Kidney epithelial cell (primary cell): ENCODE data around the gene CHP1. TPM values are rescaled to one million over a fixed set of nuclear protein-coding genes. Genes with fewer than 3 reads are reported as not detected.

Experiments used
- DNase-seq: peaks from one replicate; pipeline ENCODE4 v3.0.0-alpha.2; 2010; ENCODE audit warnings: low read depth
- H3K27me3 ChIP-seq: 2 replicates; pipeline ENCODE4 v1.6.0; 2011; ENCODE audit warnings: low read length; ENCODE audit not compliant: control insufficient read depth, insufficient read depth
- H3K36me3 ChIP-seq: 2 replicates; pipeline ENCODE4 v1.5.1; 2011; ENCODE audit warnings: low read length; ENCODE audit not compliant: control insufficient read depth, insufficient read depth
- H3K4me3 ChIP-seq: 2 replicates; pipeline ENCODE4 v1.5.1; 2011; ENCODE audit warnings: low read depth, mild to moderate bottlenecking, control low read depth, low read length
- total RNA-seq: library from RNA; depleted of rRNA; stranded (reverse); fragments of >200 nt; gene quantifications from 2 replicates; pipeline ENCODE4 v1.2.3, GENCODE V29; 2015
- TF ChIP-seq, protein P1 (sequence below): IDR thresholded peaks from 2 replicates; pipeline ENCODE4 v1.5.1; 2011; ENCODE audit warnings: mild to moderate bottlenecking, moderate library complexity, low read length, control low read depth, inconsistent platforms; ENCODE audit not compliant: insufficient read depth, poor library complexity, severe bottlenecking

Gene CHP1
- total RNA-seq, 1 donor from 2014 or later: 127 TPM

DNA sequence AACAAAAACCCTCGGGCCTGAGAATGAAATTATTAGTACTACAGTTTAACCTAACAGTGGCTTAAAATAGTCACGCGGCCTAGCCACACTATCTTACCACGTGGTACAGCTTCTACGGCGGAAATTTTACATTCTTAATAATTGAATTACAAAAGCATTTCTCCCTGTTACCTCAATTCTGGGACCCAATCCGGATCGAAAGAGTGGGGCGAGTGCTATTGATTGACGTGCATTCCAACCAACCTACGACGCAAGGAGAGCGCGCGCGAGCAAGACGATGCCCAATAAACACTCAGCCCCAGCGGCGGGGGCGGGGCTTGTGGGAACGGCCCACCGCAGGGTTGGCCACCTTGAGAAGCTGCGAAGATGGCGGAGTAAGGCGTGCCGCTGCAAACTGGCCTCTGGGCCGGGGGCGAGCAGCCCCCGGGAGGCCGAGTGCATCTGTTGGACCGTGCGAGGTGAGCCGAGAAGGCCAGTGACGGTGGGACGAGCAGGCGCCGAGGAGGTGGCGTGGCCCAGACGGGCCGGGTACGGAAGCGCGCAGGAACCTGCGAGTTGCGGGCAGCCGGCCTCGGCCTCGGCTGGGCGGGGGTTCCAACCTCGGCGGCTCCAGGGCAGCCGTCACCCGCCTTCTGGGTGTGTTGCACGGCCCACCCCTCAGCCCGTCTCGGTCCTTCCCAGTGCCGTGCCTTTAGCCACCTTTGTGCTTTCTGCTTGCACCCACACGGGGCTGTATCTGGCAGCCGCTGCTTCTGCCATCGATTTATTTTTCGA, 52.8 kb downstream of the CHP1 start:
- DNase-seq: peak; percentile 96
- peak overlapping the region; percentile 72 for H3K4me3 ChIP-seq
- no peaks in the 10 kb centered on the region for H3K27me3 ChIP-seq
- TF ChIP-seq, protein P1, sequence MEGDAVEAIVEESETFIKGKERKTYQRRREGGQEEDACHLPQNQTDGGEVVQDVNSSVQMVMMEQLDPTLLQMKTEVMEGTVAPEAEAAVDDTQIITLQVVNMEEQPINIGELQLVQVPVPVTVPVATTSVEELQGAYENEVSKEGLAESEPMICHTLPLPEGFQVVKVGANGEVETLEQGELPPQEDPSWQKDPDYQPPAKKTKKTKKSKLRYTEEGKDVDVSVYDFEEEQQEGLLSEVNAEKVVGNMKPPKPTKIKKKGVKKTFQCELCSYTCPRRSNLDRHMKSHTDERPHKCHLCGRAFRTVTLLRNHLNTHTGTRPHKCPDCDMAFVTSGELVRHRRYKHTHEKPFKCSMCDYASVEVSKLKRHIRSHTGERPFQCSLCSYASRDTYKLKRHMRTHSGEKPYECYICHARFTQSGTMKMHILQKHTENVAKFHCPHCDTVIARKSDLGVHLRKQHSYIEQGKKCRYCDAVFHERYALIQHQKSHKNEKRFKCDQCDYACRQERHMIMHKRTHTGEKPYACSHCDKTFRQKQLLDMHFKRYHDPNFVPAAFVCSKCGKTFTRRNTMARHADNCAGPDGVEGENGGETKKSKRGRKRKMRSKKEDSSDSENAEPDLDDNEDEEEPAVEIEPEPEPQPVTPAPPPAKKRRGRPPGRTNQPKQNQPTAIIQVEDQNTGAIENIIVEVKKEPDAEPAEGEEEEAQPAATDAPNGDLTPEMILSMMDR: no peak
- no peaks in the 10 kb centered on the region for H3K36me3 ChIP-seq

DNA sequence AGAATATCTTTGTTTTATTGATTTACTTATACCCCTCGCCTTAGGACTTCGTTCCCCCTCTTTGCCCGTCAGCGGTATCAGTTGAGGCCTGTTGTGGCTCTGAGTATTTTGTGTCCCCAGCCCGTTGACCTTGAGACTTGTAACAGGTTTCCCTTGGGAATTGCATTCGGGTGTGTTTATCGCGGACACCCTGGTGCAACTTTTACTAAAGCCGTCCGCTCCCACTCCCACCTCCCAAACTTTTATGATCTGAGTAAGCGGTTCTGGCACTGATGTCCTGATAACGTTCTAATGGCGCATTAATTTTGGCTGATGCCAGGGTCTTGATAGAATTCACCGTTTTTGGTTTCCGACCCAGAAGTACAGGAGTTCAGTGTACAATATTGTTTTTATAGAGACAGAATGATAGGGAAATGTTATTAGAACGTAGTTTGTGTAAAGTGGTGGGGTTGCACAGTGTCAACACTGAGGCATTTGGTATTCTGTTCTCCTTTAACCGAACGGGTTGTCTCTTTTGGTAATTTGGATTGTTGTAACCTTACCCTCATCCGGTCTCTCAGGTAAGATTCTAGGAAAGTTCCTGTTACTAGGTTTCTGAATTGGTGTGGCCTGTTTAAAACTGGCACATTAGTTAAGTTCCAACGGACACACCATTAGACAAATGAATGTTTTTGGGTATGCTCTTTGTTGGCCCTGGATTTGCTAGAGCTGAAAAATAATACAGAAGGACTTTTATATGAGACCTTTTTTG, 53.5 kb downstream of the CHP1 start:
- TF ChIP-seq, protein P1: no peak
- no peaks in the 10 kb centered on the region for H3K36me3 ChIP-seq
- no peaks in the 10 kb centered on the region for H3K27me3 ChIP-seq
- DNase-seq: no peak
- peak overlapping the region; percentile 72 for H3K4me3 ChIP-seq

DNA sequence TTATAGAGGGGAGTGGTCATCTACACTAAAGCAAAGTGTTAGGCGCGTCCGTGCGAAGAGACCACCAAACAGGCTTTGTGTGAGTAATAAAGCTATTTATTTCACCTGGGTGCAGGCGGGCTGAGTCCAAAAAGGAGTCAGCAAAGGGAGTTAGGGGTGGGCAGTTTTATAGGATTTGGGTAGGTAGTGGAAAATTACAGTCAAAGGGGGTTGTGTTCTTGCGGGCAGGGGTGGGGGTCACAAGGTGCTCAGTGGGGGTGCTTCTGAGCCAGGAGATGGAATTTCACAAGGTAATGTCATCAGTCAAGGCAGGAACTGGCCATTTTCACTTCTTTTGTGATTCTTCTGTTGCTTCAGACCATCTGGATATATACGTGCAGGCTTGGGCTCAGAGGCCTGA, 54.2 kb downstream of the CHP1 start:
- H3K4me3 ChIP-seq: peak overlapping the region; percentile 72
- H3K27me3 ChIP-seq: no peaks in the 10 kb centered on the region
- no peak for DNase-seq
- TF ChIP-seq, protein P1: no peak
- H3K36me3 ChIP-seq: no peaks in the 10 kb centered on the region

DNA sequence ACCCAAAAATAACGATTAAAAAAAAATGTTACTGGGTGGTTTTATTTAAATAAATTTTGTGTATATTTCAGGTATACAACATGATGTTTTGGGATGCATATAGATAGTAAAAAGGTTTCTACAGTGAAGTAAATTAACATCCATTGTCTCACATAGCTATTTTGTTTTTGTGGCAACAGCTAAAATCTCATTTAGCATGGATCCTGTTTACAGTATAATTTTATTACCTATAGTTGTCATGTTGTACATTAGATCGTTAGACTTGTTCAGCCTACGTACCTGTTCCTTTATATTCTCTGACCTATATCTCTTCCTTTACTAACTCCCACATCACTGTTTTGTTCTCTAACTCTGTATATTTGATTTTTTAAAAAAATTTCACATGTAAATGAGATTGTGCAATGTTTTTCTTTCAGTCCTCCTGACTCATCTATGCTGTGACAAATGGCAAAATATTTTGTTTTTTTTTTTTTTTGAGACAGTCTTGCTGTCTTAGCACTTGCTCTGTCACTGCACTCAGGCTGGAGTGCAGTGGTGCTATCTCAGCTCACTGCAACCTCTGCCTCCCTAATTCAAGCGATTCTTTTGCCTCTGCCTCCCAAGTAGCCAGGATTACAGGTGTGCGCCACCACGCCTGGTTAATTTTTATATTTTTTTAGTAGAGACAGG, 55.7 kb downstream of the CHP1 start:
- H3K4me3 ChIP-seq: no peak overlapping the region
- no peaks in the 10 kb centered on the region for H3K36me3 ChIP-seq
- no peaks in the 10 kb centered on the region for H3K27me3 ChIP-seq
- no peak for DNase-seq
- TF ChIP-seq, protein P1: no peak

DNA sequence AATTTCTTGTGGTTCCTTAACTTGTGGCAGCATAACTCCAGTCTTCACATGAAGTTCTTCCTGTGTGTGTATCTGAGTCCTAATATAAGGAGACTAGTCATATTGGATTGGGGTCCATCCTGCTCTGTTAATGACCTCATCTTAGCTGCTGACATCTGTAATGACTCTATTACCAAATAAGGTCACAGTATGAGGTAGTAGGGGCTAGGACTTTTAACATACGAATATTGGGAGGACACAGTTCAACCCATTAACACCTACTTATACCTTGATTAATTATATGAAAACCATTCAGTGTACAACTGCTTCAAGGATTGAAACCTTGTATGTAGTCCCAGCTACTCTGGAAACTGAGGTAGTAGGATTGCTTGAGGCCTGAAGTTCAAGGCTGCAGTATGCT, 57.4 kb downstream of the CHP1 start:
- H3K27me3 ChIP-seq: no peaks in the 10 kb centered on the region

More for the DNA sequence above, 57.4 kb downstream of the CHP1 start:
- TF ChIP-seq, protein P1: no peak
- DNase-seq: no peak
- H3K4me3 ChIP-seq: no peak overlapping the region
- H3K36me3 ChIP-seq: no peaks in the 10 kb centered on the region
